HG03139 (cell line): ENCODE data around the gene DGKQ.
A peak's percentile ranks its signal among the peaks of the same experiment; 100 is the strongest.
"Not testable (repeated sequence)": the region's sequence is repeated elsewhere in the genome, so short reads cannot be mapped to it uniquely, and the experiment has no call there.

ENCODE experiments used
- ATAC-seq: cut with Tn5 transposase; IDR thresholded peaks from one replicate; pipeline ENCODE4 v1.9.1; 2021; ENCODE audit not compliant: unreplicated experiment

Gene DGKQ

GRCh38 chr4:952881-953573, 20.3 kb downstream of the DGKQ start:
- ATAC-seq = no peak

- ATAC-seq = no peak
Measured at GRCh38 chr4:951594-952468, 21.5 kb downstream of the DGKQ start.

GRCh38 chr4:951186-951585, 22.2 kb downstream of the DGKQ start:
- no peak for ATAC-seq

- ATAC-seq = no peak
Measured at GRCh38 chr4:950136-951020, 23.0 kb downstream of the DGKQ start.

DNA sequence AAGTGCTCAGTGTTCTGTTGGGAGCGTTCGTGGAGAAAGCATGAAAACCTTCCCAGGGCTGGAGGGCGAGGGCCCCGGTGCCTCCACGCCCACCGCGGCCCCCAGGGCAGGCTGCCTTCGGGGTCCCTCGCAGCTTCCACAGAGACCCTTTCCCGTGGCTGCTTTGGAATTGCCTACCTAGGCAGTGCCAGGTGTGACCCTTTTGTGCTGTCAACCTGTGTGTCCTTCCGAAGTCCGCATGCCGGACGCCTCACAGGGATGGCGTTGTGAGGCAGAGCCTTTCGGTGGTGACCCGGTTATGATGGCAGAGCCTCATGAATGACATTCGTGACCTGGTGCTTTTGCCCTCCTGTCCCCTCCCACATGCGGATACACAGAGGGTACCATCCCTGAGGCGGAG, 23.7 kb downstream of the DGKQ start:
- no peak for ATAC-seq

GRCh38 chr4:948936-949300, 24.5 kb downstream of the DGKQ start:
- no peak for ATAC-seq

- ATAC-seq = no peak
Measured at GRCh38 chr4:948101-948935, 25.1 kb downstream of the DGKQ start.

DNA sequence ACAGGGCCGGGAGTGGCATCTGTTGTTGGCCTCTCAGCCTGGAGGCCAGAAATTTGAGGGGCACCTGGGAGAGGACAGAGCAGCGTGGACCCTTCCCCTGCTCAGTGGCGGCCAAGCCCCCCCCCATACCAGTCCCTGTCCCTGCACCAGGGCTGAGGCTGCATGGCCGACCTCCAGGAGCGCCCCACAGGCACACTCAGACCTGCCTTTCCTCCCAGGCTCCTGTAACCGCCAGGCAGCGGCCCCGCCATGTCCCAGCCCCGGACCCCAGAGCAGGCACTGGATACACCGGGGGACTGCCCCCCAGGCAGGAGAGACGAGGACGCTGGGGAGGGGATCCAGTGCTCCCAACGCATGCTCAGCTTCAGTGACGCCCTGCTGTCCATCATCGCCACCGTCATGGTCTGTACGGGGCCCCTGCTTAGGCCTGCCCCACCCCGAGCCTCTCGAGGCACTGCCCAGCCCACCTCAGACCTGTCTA, 25.8 kb downstream of the DGKQ start:
- no peak for ATAC-seq

- no peak for ATAC-seq
Measured at GRCh38 chr4:946517-947471, 26.6 kb downstream of the DGKQ start.

DNA sequence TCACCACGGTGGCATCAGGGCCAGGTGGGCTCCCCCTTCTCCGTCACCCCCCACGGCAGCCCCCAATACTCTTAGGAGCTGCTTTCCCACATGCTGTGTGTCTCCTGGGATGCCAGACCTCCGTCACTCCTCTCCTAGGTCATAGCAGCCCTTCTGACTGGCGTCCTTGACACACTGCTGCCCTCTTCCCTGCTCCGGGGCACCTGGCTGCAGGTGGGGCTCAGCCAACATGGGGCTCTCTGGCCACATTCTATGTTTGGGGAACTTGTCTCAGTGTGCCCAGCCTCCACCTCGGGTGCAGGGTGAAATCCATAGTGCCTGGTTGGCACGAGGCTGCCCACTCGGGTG, 27.3 kb downstream of the DGKQ start:
- ATAC-seq = no peak

DNA sequence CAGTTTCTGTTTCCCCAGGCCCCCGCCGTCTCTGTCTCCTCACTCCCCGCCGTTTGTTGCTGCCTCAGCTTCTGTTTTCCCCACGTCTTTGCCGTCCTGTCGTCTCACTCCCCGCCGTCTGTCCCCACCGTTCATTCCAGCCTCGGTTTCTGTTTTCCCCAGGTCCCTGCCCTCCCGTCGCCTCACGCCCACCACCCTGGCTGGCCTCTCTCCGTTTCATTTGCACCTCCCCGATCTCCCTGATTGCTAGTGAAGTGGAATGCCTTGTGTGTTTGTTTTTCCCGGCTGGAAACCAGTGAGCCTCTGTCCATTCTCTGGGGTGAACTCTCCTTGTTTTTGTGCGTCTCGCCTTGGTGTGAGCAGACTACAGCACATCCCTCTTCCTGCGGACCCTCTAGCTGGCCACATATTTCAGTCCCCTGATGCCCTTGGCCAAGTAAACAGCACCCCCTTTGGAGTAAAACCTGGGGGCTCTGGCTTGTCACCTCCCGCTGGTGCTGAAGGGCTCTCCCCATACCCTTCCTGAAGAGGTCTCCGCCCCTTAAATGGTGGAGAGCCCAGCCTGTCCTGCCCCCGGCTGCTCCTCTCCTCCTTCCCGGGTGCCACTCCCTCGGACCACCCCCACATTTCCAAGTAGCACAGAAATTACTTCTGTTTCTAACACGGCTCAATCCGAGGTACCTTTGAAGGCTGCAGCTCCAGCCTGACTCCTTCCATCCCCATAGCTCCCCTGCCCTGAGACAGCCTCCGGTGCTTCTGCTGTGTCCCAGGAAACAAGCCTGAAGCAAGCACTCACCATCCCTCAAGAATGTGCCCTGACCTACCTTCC, 27.9 kb downstream of the DGKQ start:
- no peak for ATAC-seq

GRCh38 chr4:939508-939907, 33.9 kb downstream of the DGKQ start:
- not testable (repeated sequence) for ATAC-seq

DNA sequence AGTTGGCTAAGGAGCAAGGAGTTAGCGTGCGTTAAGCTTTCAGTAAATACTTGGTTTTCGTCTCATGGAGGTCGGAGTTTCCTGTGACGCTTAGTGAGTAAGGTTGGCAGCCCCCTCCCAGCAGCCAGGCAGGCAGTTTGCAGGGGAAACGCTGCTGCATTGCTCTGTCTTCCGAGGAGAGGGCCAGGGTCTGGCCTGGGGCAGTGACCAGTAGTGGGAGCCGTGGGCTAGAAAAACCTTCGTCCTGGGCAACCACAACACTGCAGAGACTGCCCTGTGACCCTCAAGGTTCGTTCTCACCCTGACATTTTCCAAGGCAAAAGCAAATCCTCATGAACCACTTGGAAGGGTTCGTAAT, 40.7 kb downstream of the DGKQ start:
- no peak for ATAC-seq

DNA sequence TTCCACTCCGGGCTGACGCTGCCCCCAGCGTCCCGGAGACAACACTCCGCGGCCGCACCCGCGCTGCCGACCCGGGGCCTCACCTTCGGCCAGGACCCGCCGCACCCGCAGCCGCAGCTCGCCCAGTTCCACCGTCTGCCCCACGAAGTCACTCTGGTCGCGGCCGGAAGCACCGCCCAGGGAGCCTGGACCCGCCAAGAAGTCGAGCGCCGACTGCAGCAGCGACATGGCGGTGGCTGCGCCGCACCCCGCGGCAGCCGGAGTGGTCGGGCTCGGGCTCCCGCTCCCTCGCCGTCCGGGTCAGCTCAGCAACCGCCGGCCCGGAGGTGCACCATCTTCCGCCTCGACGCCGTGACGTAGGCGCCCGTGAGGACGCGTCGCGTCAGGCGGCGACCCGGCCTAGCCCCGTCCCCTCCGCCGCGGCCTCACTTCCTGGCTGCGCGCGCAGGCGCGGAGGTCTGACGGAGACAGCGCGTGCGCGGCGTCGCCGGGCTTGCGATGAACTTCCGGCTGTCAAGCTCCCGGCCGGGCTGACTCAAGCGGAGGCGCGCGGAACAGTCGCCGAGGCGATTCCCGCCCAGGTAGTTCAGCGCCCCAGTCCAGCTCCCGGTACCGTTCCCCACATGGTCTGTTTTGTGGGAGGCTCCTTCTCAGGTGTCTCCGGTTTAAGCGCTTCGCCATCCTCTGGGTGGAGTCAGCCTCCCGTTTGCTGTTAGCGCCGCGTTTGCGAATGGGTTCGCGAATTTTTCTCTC, 41.2 kb downstream of the DGKQ start, which contains the start of the genes GAK and TMEM175:
Gene GAK (minus strand): TSS at position 357 of the 753 bp plus-strand sequence. CDS start 129 bp downstream, at position 228.
Gene TMEM175 (plus strand): TSS at position 501 of the 753 bp plus-strand sequence. CDS start 15,280 bp downstream, outside the sequence.
- ATAC-seq = peak; percentile 90

DNA sequence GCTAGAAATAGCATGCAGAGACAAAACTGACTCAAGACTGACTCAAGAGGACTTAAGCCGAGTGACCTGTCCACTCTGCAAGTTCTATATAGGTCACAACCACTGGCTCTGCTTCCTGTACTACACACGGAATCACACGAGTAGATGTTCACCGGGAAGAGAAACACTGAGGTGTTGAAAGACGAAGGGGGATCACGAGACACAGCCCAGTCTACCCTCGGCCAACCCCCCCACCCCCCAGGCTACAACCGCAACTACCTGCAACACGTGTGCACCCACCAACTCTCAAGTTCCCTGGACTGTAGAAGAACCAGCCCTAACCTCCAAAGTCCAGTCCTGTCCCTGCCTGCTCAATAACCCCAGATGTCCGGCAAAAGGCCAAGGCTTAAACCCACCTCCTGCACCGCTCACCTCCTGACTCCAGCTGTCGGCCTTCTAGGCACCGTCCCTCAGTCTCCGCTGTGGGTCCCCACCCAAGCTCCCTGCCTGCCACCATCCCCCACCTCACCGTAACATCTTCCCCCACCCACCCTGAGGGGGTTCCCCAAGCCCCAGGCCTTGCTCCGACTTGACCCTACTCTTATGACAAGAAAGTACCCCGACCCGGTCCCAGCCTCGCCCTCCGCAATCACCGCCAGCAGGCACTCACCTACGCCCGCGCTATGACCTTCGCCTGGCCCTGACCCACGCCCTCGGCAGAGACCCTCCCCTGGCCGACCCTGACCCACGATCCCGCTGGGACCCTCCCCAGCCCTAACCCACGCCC, 42.0 kb downstream of the DGKQ start:
- ATAC-seq = no peak

- no peak for ATAC-seq
Measured at GRCh38 chr4:930827-931193, 42.6 kb downstream of the DGKQ start.

GRCh38 chr4:930028-930551, 43.3 kb downstream of the DGKQ start:
- no peak for ATAC-seq
